ENCODE data around the gene CBL. TPM values are rescaled to one million over a fixed set of nuclear protein-coding genes. Genes with fewer than 3 reads are reported as not detected.
A peak's percentile ranks its signal among the peaks of the same experiment; 100 is the strongest.

The CBL gene
- total and polyA plus RNA-seq, 8 donors, result 2.0 to 9.8 (median 3.8) TPM

- Histone ChIP-seq H3K4me1 (no peaks in the 10 kb centered on the region), H3K36me3 (no peaks in the 10 kb centered on the region), H3K9me3 (no peaks in the 10 kb centered on the region), H3K27me3 (no peaks in the 10 kb centered on the region), H3K4me3 (no peak overlapping the region), H3K27ac (no peak overlapping the region)
- TF ChIP-seq CTCF (IDR thresholded peaks at IDR 0.05), result no peak
- intact Hi-C loops (cut with DNase I), result no loop called here
- ATAC-seq (peak; percentile 24 to 45 (median 34)), DNase-seq (no peak), FAIRE-seq (no peak)
- 23 to 25% methylated on average over 15 of the region's 15 CpGs for WGBS, 2 donors
These were observed 20.0 kb upstream of the CBL start for GRCh38 chr11:119185981-119186634.

GRCh38 chr11:119187123-119187892 lies 18.8 kb upstream of the CBL start:
- no peak for FAIRE-seq
- WGBS, 2 donors, result 71 to 83% methylated on average over 21 of the region's 21 CpGs
- Histone ChIP-seq H3K27me3 (no peaks in the 10 kb centered on the region), H3K9me3 (no peaks in the 10 kb centered on the region), H3K4me1 (no peaks in the 10 kb centered on the region), H3K27ac (no peak overlapping the region), H3K4me3 (no peak overlapping the region), H3K36me3 (no peaks in the 10 kb centered on the region)
- intact Hi-C loops (cut with DNase I), result no loop called here
- DNase-seq, result no peak
- TF ChIP-seq CTCF (IDR thresholded peaks at IDR 0.05), result no peak
- no peak for ATAC-seq

GRCh38 chr11:119188067-119188466 lies 18.1 kb upstream of the CBL start:
- H3K4me3 ChIP-seq, result no peak overlapping the region
- no peaks in the 10 kb centered on the region for H3K27me3 ChIP-seq
- H3K36me3 ChIP-seq, result no peaks in the 10 kb centered on the region
- 77 to 89% methylated on average over 11 of the region's 11 CpGs for WGBS, 2 donors
- H3K9me3 ChIP-seq, result no peaks in the 10 kb centered on the region
- H3K4me1 ChIP-seq, result no peaks in the 10 kb centered on the region
- intact Hi-C loops (cut with DNase I), result no loop called here
- no peak for ATAC-seq
- H3K27ac ChIP-seq, result no peak overlapping the region
- no peak for DNase-seq
- TF ChIP-seq CTCF (IDR thresholded peaks at IDR 0.05), result no peak
- FAIRE-seq, result no peak

- ATAC-seq (no peak), DNase-seq (no peak), FAIRE-seq (no peak)
- 81 to 82% methylated on average over 8 of the region's 8 CpGs for WGBS, 2 donors
- H3K27me3 ChIP-seq, result no peaks in the 10 kb centered on the region
- no peaks in the 10 kb centered on the region for H3K9me3 ChIP-seq
- no peak overlapping the region for H3K27ac ChIP-seq
- intact Hi-C loops (cut with DNase I), result no loop called here
- no peak overlapping the region for H3K4me3 ChIP-seq
- H3K36me3 ChIP-seq, result no peaks in the 10 kb centered on the region
- TF ChIP-seq CTCF (IDR thresholded peaks at IDR 0.05), result no peak
- no peaks in the 10 kb centered on the region for H3K4me1 ChIP-seq
These were observed 17.3 kb upstream of the CBL start for GRCh38 chr11:119188887-119189286.

- intact Hi-C loops (cut with DNase I), result no loop called here
- 76 to 80% methylated on average over 4 of the region's 4 CpGs for whole genome bisulfite sequencing, 2 donors
- ATAC-seq, result no peak
These were observed 16.7 kb upstream of the CBL start for GRCh38 chr11:119189393-119189792.

More at GRCh38 chr11:119189393-119189792, 16.7 kb upstream of the CBL start:
- no peak for FAIRE-seq
- Histone ChIP-seq H3K27ac (no peak overlapping the region), H3K36me3 (no peaks in the 10 kb centered on the region), H3K4me1 (no peaks in the 10 kb centered on the region), H3K4me3 (no peak overlapping the region), H3K9me3 (no peaks in the 10 kb centered on the region), H3K27me3 (no peaks in the 10 kb centered on the region)
- no peak for TF ChIP-seq CTCF (IDR thresholded peaks at IDR 0.05)
- no peak for DNase-seq

Data from pancreas (tissue), 10 donors.